ENCODE data around the gene RANBP17. TPM values are rescaled to one million over a fixed set of nuclear protein-coding genes. Genes with fewer than 3 reads are reported as not detected.
A peak's percentile ranks its signal among the peaks of the same experiment; 100 is the strongest.

Gene RANBP17
- polyA plus RNA-seq, 1 of the 3 experiments (the other 2 are of a cell fraction) = 6.0 TPM

DNA sequence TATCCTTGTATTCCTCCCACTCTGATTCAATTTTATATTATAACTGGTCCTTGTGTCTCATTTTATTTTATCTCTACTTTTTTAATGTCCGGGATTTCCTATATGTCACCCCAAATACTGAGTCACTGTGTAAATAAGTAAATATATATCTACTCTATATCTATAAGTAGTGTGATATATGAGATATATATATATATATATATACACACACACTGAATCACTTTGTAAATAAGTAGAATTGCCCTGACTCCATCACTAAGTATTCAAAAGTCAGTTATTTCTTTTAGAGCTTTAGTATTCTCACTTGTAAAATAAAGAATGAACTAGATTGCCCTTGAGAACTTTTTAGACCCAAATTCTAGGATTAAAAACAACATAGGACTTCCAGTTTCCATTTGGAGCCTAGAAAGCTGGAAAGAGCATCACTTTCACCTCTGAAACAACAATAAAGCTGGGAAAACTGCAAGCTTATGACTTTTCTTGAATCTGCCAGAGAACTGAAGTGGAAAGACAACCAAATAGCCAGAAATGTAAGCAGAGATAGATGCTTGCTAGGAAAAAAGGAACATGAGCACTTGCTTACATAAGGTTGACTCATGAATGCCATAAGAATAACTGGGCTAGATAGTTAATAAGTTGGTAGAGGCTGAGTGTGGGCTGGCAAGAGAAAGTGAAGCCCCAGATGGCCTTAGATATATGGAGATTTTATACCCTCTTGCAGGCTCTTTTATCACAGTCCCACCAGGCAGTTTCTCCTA lies 276.1 kb downstream of the RANBP17 start:
- 77% methylated on average over 1 of the region's 1 CpG for WGBS (ENCODE audit: low lambda C conversion rate)
- H3K9me2 ChIP-seq = no peaks in the 10 kb centered on the region
- peaks cover 0 to 4% of the 10 kb centered on the region in 2 experiments; a peak in 1 of 4 replicates for H3K4me1 ChIP-seq (ENCODE audit: control insufficient read depth in 1 of 2, insufficient read depth in 2 of 2, low read depth in 1 of 2, low read length in 1 of 2)
- 0 out of 2 replicates have a peak overlapping the region, but pooled peaks have one; percentile 70 for H2AFZ ChIP-seq (ENCODE audit: low read depth)
- no peak overlapping the region for H3K4me3 ChIP-seq (ENCODE audit: low read depth in 2 of 2, low read length in 1 of 2)
- no peaks in the 10 kb centered on the region for H4K20me1 ChIP-seq (ENCODE audit: insufficient read depth)
- POLR2A ChIA-PET = no interaction called here
- TF ChIP-seq EZH2phosphoT487 (IDR thresholded peaks at IDR 0.05; ENCODE audit: borderline replicate concordance, low read depth) = no peak
- TF ChIP-seq TCF12 (IDR thresholded peaks at IDR 0.05) = peak; percentile 25; the same call in 1 of the 2 replicates
- no peak for TF ChIP-seq MEF2A (IDR thresholded peaks at IDR 0.05; ENCODE audit: borderline replicate concordance, low read depth)
- TF ChIP-seq JUND (IDR thresholded peaks at IDR 0.05) = 0 out of 2 replicates have a peak, but pooled peaks have one; percentile 5
- peak; percentile 68; the same call in 1 of the 2 replicates for TF ChIP-seq FOSL2 (IDR thresholded peaks at IDR 0.05; ENCODE audit: borderline replicate concordance, low read depth)
- no peaks in the 10 kb centered on the region for H3K79me2 ChIP-seq (ENCODE audit: insufficient read depth)
- CTCF ChIA-PET = interaction anchor here (0.8 kb wide), 1 partner anchor 14 kb away, joined by 3 read pairs; no protein-coding TSS in a partner anchor
- H3K4me2 ChIP-seq = peak overlapping the region; percentile 63
- no peaks in the 10 kb centered on the region for H3K36me3 ChIP-seq (replicated peaks in 1 of 2; ENCODE audit: control insufficient read depth in 1 of 2, insufficient read depth in 2 of 2, low read length in 1 of 2)
- peak overlapping the region in 1 of 2 experiments; percentile 80; a peak in 2 of 4 replicates for H3K27ac ChIP-seq (ENCODE audit: low read depth in 2 of 2, low read length in 1 of 2)
- H3K9ac ChIP-seq = no peak overlapping the region
- no peaks in the 10 kb centered on the region for H3K9me3 ChIP-seq
- H3F3A ChIP-seq (replicated peaks; ENCODE audit: insufficient read depth) = peaks cover 14% of the 10 kb centered on the region
- H3K27me3 ChIP-seq (ENCODE audit: insufficient read depth) = no peaks in the 10 kb centered on the region
- DNase-seq = no peak

- Histone ChIP-seq H3K9me3 (no peaks in the 10 kb centered on the region), H3K79me2 (ENCODE audit: insufficient read depth) (no peaks in the 10 kb centered on the region), H3K9ac (no peak overlapping the region), H2AFZ (ENCODE audit: low read depth) (no peak overlapping the region), H3K27ac (ENCODE audit: low read depth in 2 of 2, low read length in 1 of 2) (no peak overlapping the region), H3K4me1 (ENCODE audit: control insufficient read depth in 1 of 2, insufficient read depth in 2 of 2, low read depth in 1 of 2, low read length in 1 of 2) (peaks cover 0 to 4% of the 10 kb centered on the region in 2 experiments; a peak in 1 of 4 replicates), H3K4me3 (ENCODE audit: low read depth in 2 of 2, low read length in 1 of 2) (no peak overlapping the region), H3K4me2 (no peak overlapping the region), H3K27me3 (ENCODE audit: insufficient read depth) (no peaks in the 10 kb centered on the region), H4K20me1 (ENCODE audit: insufficient read depth) (no peaks in the 10 kb centered on the region), H3K9me2 (no peaks in the 10 kb centered on the region), H3F3A (replicated peaks; ENCODE audit: insufficient read depth) (peaks cover 14% of the 10 kb centered on the region), H3K36me3 (replicated peaks in 1 of 2; ENCODE audit: control insufficient read depth in 1 of 2, insufficient read depth in 2 of 2, low read length in 1 of 2) (no peaks in the 10 kb centered on the region)
- ChIA-PET CTCF (no interaction called here), POLR2A (no interaction called here)
- TF ChIP-seq, protein P1, sequence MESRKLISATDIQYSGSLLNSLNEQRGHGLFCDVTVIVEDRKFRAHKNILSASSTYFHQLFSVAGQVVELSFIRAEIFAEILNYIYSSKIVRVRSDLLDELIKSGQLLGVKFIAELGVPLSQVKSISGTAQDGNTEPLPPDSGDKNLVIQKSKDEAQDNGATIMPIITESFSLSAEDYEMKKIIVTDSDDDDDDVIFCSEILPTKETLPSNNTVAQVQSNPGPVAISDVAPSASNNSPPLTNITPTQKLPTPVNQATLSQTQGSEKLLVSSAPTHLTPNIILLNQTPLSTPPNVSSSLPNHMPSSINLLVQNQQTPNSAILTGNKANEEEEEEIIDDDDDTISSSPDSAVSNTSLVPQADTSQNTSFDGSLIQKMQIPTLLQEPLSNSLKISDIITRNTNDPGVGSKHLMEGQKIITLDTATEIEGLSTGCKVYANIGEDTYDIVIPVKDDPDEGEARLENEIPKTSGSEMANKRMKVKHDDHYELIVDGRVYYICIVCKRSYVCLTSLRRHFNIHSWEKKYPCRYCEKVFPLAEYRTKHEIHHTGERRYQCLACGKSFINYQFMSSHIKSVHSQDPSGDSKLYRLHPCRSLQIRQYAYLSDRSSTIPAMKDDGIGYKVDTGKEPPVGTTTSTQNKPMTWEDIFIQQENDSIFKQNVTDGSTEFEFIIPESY (IDR thresholded peaks at IDR 0.05; ENCODE audit: borderline replicate concordance, low read depth) = no peak
- TF ChIP-seq RXRA (IDR thresholded peaks at IDR 0.05; ENCODE audit: borderline replicate concordance, low read depth) (no peak), PBX3 (IDR thresholded peaks at IDR 0.05) (no peak), EZH2phosphoT487 (IDR thresholded peaks at IDR 0.05; ENCODE audit: borderline replicate concordance, low read depth) (no peak), EP300 (IDR thresholded peaks at IDR 0.05; ENCODE audit: borderline replicate concordance in 1 of 2, low read depth in 1 of 2, low read length in 1 of 2) (no peak), POLR2AphosphoS5 (IDR thresholded peaks at IDR 0.05; ENCODE audit: low read depth, low read length) (no peak), GABPA (IDR thresholded peaks at IDR 0.05; ENCODE audit: low read depth) (no peak), SIN3A (IDR thresholded peaks at IDR 0.05; ENCODE audit: borderline replicate concordance, low read depth, low read length) (no peak)
- TF ChIP-seq, protein P2, sequence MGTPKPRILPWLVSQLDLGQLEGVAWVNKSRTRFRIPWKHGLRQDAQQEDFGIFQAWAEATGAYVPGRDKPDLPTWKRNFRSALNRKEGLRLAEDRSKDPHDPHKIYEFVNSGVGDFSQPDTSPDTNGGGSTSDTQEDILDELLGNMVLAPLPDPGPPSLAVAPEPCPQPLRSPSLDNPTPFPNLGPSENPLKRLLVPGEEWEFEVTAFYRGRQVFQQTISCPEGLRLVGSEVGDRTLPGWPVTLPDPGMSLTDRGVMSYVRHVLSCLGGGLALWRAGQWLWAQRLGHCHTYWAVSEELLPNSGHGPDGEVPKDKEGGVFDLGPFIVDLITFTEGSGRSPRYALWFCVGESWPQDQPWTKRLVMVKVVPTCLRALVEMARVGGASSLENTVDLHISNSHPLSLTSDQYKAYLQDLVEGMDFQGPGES (IDR thresholded peaks at IDR 0.05; ENCODE audit: low read depth, low read length) = no peak
- no peak for DNase-seq
Measured at GRCh38 chr5:171139227-171139626, 277.4 kb downstream of the RANBP17 start.

All from SK-N-SH (cell line).